Epithelial cell of prostate (primary cell): ENCODE results near the gene SUSD2.
"Not testable (repeated sequence)": the region's sequence is repeated elsewhere in the genome, so short reads cannot be mapped to it uniquely, and the experiment has no call there.

Experiments
- DNase-seq: peaks from one replicate; pipeline ENCODE4 v3.0.0-alpha.2; 2011; ENCODE audit warnings: low read depth, low spot score
- H3K27ac ChIP-seq: fragments of 450-650 bp; 2 replicates; pipeline ENCODE4 v1.5.1; 2017; ENCODE audit warnings: mild to moderate bottlenecking

SUSD2 gene

DNA sequence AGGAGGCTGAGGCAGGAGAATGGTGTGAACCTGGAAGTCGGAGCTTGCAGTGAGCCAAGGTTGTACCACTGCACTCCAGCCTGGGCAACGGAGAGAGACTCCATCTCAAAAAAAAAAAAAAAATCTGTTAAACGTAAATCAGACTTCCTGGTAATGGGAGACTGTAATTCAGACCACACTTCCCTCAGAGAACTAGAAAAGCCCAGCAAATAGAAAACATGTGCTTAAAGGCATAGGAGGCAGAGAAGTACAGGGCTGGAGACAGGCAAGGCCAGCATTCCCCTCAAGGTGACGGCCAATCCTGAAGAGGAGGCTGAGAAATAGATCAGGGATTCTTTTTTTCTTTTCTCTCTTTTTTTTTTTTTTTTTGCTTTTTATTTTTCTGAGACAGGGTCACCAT lies 55.4 kb downstream of the SUSD2 start:
- H3K27ac ChIP-seq: no peak overlapping the region
- no peak for DNase-seq

DNA sequence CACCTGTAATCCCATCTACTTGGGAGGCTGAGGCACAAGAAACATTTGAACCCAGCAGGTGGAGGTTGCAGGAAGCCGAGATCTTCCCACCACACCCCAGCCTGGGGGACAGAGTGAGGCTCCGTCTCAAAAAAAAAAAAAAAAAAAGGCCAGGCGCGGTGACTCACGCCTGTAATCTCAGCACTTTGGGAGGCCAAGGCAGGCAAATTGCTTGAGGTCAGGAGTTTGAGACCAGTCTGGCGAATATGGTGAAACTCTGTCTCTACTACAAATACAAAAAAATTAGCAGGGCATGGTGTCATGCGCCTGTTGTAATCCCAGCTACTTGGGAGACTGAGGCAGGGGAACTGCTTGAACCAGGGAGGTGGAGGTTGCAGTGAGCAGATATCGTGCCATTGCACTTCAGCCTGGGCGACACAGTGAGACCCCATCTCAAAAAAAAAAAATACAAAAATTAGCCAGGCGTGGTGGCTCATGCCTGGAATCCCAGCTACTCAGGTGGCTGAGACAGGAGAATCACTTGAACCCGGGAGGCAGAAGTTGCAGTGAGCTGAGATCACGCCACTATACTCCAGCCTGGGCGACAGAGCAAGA lies 56.9 kb downstream of the SUSD2 start:
- DNase-seq, H3K27ac ChIP-seq: not testable (repeated sequence)
